HG03045 (cell line): ENCODE data around the gene ZCCHC4.
A peak's percentile ranks its signal among the peaks of the same experiment; 100 is the strongest.

Experiments
- ATAC-seq: cut with Tn5 transposase; IDR thresholded peaks from one replicate; pipeline ENCODE4 v1.9.1; 2021; ENCODE audit warnings: mild to moderate bottlenecking, moderate library complexity; ENCODE audit not compliant: unreplicated experiment

The ZCCHC4 gene

GRCh38 chr4:25312496-25313200, at the start of gene ZCCHC4:
TSS of gene ZCCHC4 (plus strand) at chr4:25312774. CDS start at chr4:25312810, 36 bp downstream.
- ATAC-seq, result peak; percentile 90

GRCh38 chr4:25271866-25272265, 40.7 kb upstream of the ZCCHC4 start:
- no peak for ATAC-seq

- ATAC-seq, result no peak
Measured at GRCh38 chr4:25280210-25280609, 32.4 kb upstream of the ZCCHC4 start.

GRCh38 chr4:25283948-25284347, 28.6 kb upstream of the ZCCHC4 start:
- ATAC-seq, result no peak

GRCh38 chr4:25284466-25284865, 28.1 kb upstream of the ZCCHC4 start:
- no peak for ATAC-seq

GRCh38 chr4:25290490-25291067, 22.0 kb upstream of the ZCCHC4 start:
- no peak for ATAC-seq

- ATAC-seq, result no peak
Measured at GRCh38 chr4:25291158-25291733, 21.3 kb upstream of the ZCCHC4 start.

GRCh38 chr4:25297528-25298242, 14.9 kb upstream of the ZCCHC4 start:
- ATAC-seq, result no peak

GRCh38 chr4:25299476-25300203, 12.9 kb upstream of the ZCCHC4 start:
- ATAC-seq, result no peak

- ATAC-seq, result no peak
Measured at GRCh38 chr4:25301471-25301870, 11.1 kb upstream of the ZCCHC4 start.

GRCh38 chr4:25302626-25303025, 9.9 kb upstream of the ZCCHC4 start:
- ATAC-seq, result no peak

GRCh38 chr4:25303578-25303977, 9.0 kb upstream of the ZCCHC4 start:
- no peak for ATAC-seq

- ATAC-seq, result no peak
Measured at GRCh38 chr4:25306518-25307057, 6.0 kb upstream of the ZCCHC4 start.

- ATAC-seq, result no peak
Measured at GRCh38 chr4:25307596-25307995, 5.0 kb upstream of the ZCCHC4 start.

- no peak for ATAC-seq
Measured at GRCh38 chr4:25308306-25308705, 4.3 kb upstream of the ZCCHC4 start.

GRCh38 chr4:25308761-25309160, 3.8 kb upstream of the ZCCHC4 start:
- no peak for ATAC-seq

- peak; percentile 39 for ATAC-seq
Measured at GRCh38 chr4:25310066-25310802, 2.3 kb upstream of the ZCCHC4 start.

GRCh38 chr4:25310803-25311166, 1.8 kb upstream of the ZCCHC4 start:
- ATAC-seq, result no peak

GRCh38 chr4:25313201-25313895, 774 bp downstream of the ZCCHC4 start:
- ATAC-seq, result no peak

GRCh38 chr4:25320336-25320735, 7.8 kb downstream of the ZCCHC4 start:
- no peak for ATAC-seq
